Loucy (cell line): ENCODE data around the gene RGS9.

Experiments used
- H2AFZ ChIP-seq: fragments of 200-600 bp; sonication (generic); 2 replicates; pipeline ENCODE4 v1.6.0; 2016; ENCODE audit warnings: antibody characterized with exemption, mild to moderate bottlenecking, low read length, moderate library complexity
- H3F3A ChIP-seq: fragments of 200-600 bp; 2 replicates; pipeline ENCODE4 v1.6.0; 2016; ENCODE audit warnings: antibody characterized with exemption, low read depth, mild to moderate bottlenecking
- H3K27me3 ChIP-seq: fragments of 200-600 bp; sonication (generic); 2 replicates; pipeline ENCODE4 v1.6.1; 2014; ENCODE audit warnings: low read length, mild to moderate bottlenecking; ENCODE audit not compliant: insufficient read depth, poor library complexity, severe bottlenecking
- H3K36me3 ChIP-seq: fragments of 200-600 bp; sonication (generic); 2 replicates; pipeline ENCODE4 v1.6.1; 2016; ENCODE audit warnings: low read length; ENCODE audit not compliant: insufficient read depth
- H3K4me1 ChIP-seq: fragments of 200-600 bp; sonication (generic); 2 replicates; pipeline ENCODE4 v1.5.1; 2014; ENCODE audit warnings: low read length, mild to moderate bottlenecking; ENCODE audit not compliant: insufficient read depth, poor library complexity, severe bottlenecking
- H3K4me2 ChIP-seq: fragments of 200-600 bp; sonication (generic); 2 replicates; pipeline ENCODE4 v1.6.0; 2014; ENCODE audit warnings: antibody characterized with exemption, low read length, low read depth, mild to moderate bottlenecking; ENCODE audit not compliant: poor library complexity, severe bottlenecking
- H3K4me3 ChIP-seq: fragments of 200-600 bp; sonication (generic); 2 replicates; pipeline ENCODE4 v1.5.1; 2014; ENCODE audit warnings: low read length, mild to moderate bottlenecking, mixed read lengths; ENCODE audit not compliant: poor library complexity, severe bottlenecking
- H3K79me2 ChIP-seq: fragments of 200-600 bp; sonication (generic); 2 replicates; pipeline ENCODE4 v1.6.1; 2014; ENCODE audit warnings: low read length; ENCODE audit not compliant: insufficient read depth
- H3K9ac ChIP-seq: fragments of 200-600 bp; sonication (generic); 2 replicates; pipeline ENCODE4 v1.6.0; 2014; ENCODE audit warnings: mild to moderate bottlenecking, low read depth, low read length, moderate library complexity; ENCODE audit not compliant: poor library complexity, severe bottlenecking
- H3K9me2 ChIP-seq: fragments of 200-600 bp; sonication (generic); replicated peaks from 2 replicates; pipeline ENCODE4 v1.6.1; 2016; ENCODE audit warnings: low read depth, low read length, mixed read lengths
- H3K9me3 ChIP-seq: fragments of 200-600 bp; sonication (generic); 2 replicates; pipeline ENCODE4 v1.6.1; 2014; ENCODE audit warnings: mild to moderate bottlenecking, antibody characterized with exemption, low read length, low read depth; ENCODE audit not compliant: insufficient read depth
- H4K20me1 ChIP-seq: fragments of 200-600 bp; sonication (generic); 2 replicates; pipeline ENCODE4 v1.6.0; 2014; ENCODE audit warnings: antibody characterized with exemption, low read length, mild to moderate bottlenecking; ENCODE audit not compliant: insufficient read depth, poor library complexity, severe bottlenecking
- CTCF ChIP-seq: fragments of 200-600 bp; sonication (generic); conservative IDR thresholded peaks from 2 replicates; pipeline ENCODE4 v1.5.1; 2014; ENCODE audit warnings: mild to moderate bottlenecking, antibody characterized with exemption, low read length
- EZH2phosphoT487 ChIP-seq: fragments of 200-600 bp; IDR thresholded peaks from 2 replicates; pipeline ENCODE4 v1.6.1; 2018; ENCODE audit warnings: antibody characterized with exemption, mild to moderate bottlenecking, moderate library complexity, borderline replicate concordance

Gene RGS9

GRCh38 chr17:65190467-65191097 is 53.4 kb downstream of the RGS9 start:
- H3K36me3 ChIP-seq = peaks cover 3% of the 10 kb centered on the region; the same call in 1 of the 2 replicates
- no peak overlapping the region for H3K4me2 ChIP-seq
- TF ChIP-seq CTCF (no peak), EZH2phosphoT487 (no peak)
- peaks cover 10% of the 10 kb centered on the region for H3K4me1 ChIP-seq
- no peaks in the 10 kb centered on the region; the same call in 1 of the 2 replicates for H3K9me3 ChIP-seq
- H4K20me1 ChIP-seq = no peaks in the 10 kb centered on the region
- no peaks in the 10 kb centered on the region for H3K79me2 ChIP-seq
- no peaks in the 10 kb centered on the region for H3K9me2 ChIP-seq
- H3K4me3 ChIP-seq = no peak overlapping the region
- H2AFZ ChIP-seq = no peak overlapping the region
- H3K27me3 ChIP-seq = no peaks in the 10 kb centered on the region
- no peaks in the 10 kb centered on the region for H3F3A ChIP-seq
- H3K9ac ChIP-seq = no peak overlapping the region

GRCh38 chr17:65191811-65192740 is 54.9 kb downstream of the RGS9 start:
- no peak overlapping the region for H2AFZ ChIP-seq
- no peak overlapping the region for H3K9ac ChIP-seq
- no peaks in the 10 kb centered on the region for H3K9me2 ChIP-seq
- no peaks in the 10 kb centered on the region; the same call in 1 of the 2 replicates for H3K9me3 ChIP-seq
- H3K36me3 ChIP-seq = peaks cover 3% of the 10 kb centered on the region; the same call in 1 of the 2 replicates
- H3F3A ChIP-seq = no peaks in the 10 kb centered on the region
- TF ChIP-seq CTCF = no peak
- TF ChIP-seq EZH2phosphoT487 = no peak
- no peaks in the 10 kb centered on the region for H3K79me2 ChIP-seq
- no peaks in the 10 kb centered on the region for H3K27me3 ChIP-seq
- H4K20me1 ChIP-seq = no peaks in the 10 kb centered on the region
- no peak overlapping the region for H3K4me2 ChIP-seq
- H3K4me3 ChIP-seq = no peak overlapping the region
- no peaks in the 10 kb centered on the region for H3K4me1 ChIP-seq

- Histone ChIP-seq H2AFZ (no peak overlapping the region), H3K4me3 (no peak overlapping the region), H4K20me1 (no peaks in the 10 kb centered on the region), H3K9me3 (no peaks in the 10 kb centered on the region), H3K9me2 (no peaks in the 10 kb centered on the region), H3K9ac (no peak overlapping the region), H3K27me3 (no peaks in the 10 kb centered on the region), H3K79me2 (no peaks in the 10 kb centered on the region), H3K4me1 (no peaks in the 10 kb centered on the region), H3K4me2 (no peak overlapping the region), H3F3A (no peaks in the 10 kb centered on the region), H3K36me3 (peaks cover 3% of the 10 kb centered on the region; the same call in 1 of the 2 replicates)
- TF ChIP-seq EZH2phosphoT487 (no peak), CTCF (no peak)
These were observed 56.1 kb downstream of the RGS9 start for GRCh38 chr17:65193305-65193704.
